ENCODE measurements around the gene DNAJC4. TPM values are rescaled to one million over a fixed set of nuclear protein-coding genes. Genes with fewer than 3 reads are reported as not detected.

DNAJC4 gene
- total and polyA plus RNA-seq, 2 donors (not counting 1 experiment from before 2014, with no cell fraction given): 12.6 TPM

GRCh38 chr11:64206457-64207255 is 23.7 kb upstream of the DNAJC4 start, which contains the start of gene FERMT3:
Gene FERMT3, plus strand, starts transcription at chr11:64206721. Its CDS starts 644 bp downstream, at chr11:64207365.
- Histone ChIP-seq H4K20me1 (ENCODE audit: control insufficient read depth, extremely low read depth, insufficient read depth, low read length) (no peaks in the 10 kb centered on the region), H3K36me3 (ENCODE audit: control insufficient read depth, insufficient read depth, low read length) (peaks cover 27% of the 10 kb centered on the region), H2AFZ (ENCODE audit: low read length) (no peak within 1 kb of the TSS), H3K4me3 (replicated peaks in 1 of 4; ENCODE audit: control extremely low read depth in 1 of 4, insufficient read depth in 1 of 4, low read depth in 3 of 4, low read length in 4 of 4) (no peak within 1 kb of the TSS), H3K4me2 (ENCODE audit: extremely low read depth, insufficient read depth, low read length) (no peak within 1 kb of the TSS), H3K27ac (ENCODE audit: insufficient read depth, low read length) (peak within 1 kb of the TSS; percentile 89), H3K27me3 (ENCODE audit: control insufficient read depth, insufficient read depth, low read length) (no peaks in the 10 kb centered on the region), H3K9ac (ENCODE audit: insufficient read depth, low read length) (peak within 1 kb of the TSS; percentile 63), H3K79me2 (ENCODE audit: control insufficient read depth, insufficient read depth, low read length) (no peaks in the 10 kb centered on the region), H3K4me1 (ENCODE audit: control insufficient read depth, extremely low read depth, insufficient read depth, low read length) (peaks cover 18% of the 10 kb centered on the region), H3K9me3 (ENCODE audit: control insufficient read depth, insufficient read depth, low read depth, low read length) (no peaks in the 10 kb centered on the region)
- no peak for TF ChIP-seq CTCF (conservative IDR thresholded peaks at IDR 0.05 in 1 of 2, IDR thresholded peaks at IDR 0.05 in 1 of 2; ENCODE audit: low read depth in 1 of 2, low read length in 2 of 2)
- no peak for TF ChIP-seq EZH2 (IDR thresholded peaks at IDR 0.05; ENCODE audit: low read length, missing control alignments)
- DNase-seq (ENCODE audit: low read depth in 2 of 2): no peak

GRCh38 chr11:64207256-64208085 is 22.9 kb upstream of the DNAJC4 start:
- peak overlapping the region in 1 of 4 experiments; percentile 16 for H3K4me3 ChIP-seq (replicated peaks in 1 of 4; ENCODE audit: control extremely low read depth in 1 of 4, insufficient read depth in 1 of 4, low read depth in 3 of 4, low read length in 4 of 4)
- TF ChIP-seq EZH2 (IDR thresholded peaks at IDR 0.05; ENCODE audit: low read length, missing control alignments): no peak
- no peak for TF ChIP-seq CTCF (conservative IDR thresholded peaks at IDR 0.05 in 1 of 2, IDR thresholded peaks at IDR 0.05 in 1 of 2; ENCODE audit: low read depth in 1 of 2, low read length in 2 of 2)
- DNase-seq (ENCODE audit: low read depth in 2 of 2): peak; percentile 69 to 81
- H3K9ac ChIP-seq (ENCODE audit: insufficient read depth, low read length): peak overlapping the region; percentile 63
- H4K20me1 ChIP-seq (ENCODE audit: control insufficient read depth, extremely low read depth, insufficient read depth, low read length): no peaks in the 10 kb centered on the region
- H3K9me3 ChIP-seq (ENCODE audit: control insufficient read depth, insufficient read depth, low read depth, low read length): no peaks in the 10 kb centered on the region
- H3K27me3 ChIP-seq (ENCODE audit: control insufficient read depth, insufficient read depth, low read length): no peaks in the 10 kb centered on the region
- no peaks in the 10 kb centered on the region for H3K79me2 ChIP-seq (ENCODE audit: control insufficient read depth, insufficient read depth, low read length)
- H3K4me2 ChIP-seq (ENCODE audit: extremely low read depth, insufficient read depth, low read length): peak overlapping the region; percentile 44
- peaks cover 18% of the 10 kb centered on the region for H3K4me1 ChIP-seq (ENCODE audit: control insufficient read depth, extremely low read depth, insufficient read depth, low read length)
- peaks cover 24% of the 10 kb centered on the region for H3K36me3 ChIP-seq (ENCODE audit: control insufficient read depth, insufficient read depth, low read length)
- H3K27ac ChIP-seq (ENCODE audit: insufficient read depth, low read length): peak overlapping the region; percentile 89
- peak overlapping the region; percentile 62 for H2AFZ ChIP-seq (ENCODE audit: low read length)

Data from fibroblast of lung (primary cell).